ENCODE data around the gene CNTN2.

Gene CNTN2

DNA sequence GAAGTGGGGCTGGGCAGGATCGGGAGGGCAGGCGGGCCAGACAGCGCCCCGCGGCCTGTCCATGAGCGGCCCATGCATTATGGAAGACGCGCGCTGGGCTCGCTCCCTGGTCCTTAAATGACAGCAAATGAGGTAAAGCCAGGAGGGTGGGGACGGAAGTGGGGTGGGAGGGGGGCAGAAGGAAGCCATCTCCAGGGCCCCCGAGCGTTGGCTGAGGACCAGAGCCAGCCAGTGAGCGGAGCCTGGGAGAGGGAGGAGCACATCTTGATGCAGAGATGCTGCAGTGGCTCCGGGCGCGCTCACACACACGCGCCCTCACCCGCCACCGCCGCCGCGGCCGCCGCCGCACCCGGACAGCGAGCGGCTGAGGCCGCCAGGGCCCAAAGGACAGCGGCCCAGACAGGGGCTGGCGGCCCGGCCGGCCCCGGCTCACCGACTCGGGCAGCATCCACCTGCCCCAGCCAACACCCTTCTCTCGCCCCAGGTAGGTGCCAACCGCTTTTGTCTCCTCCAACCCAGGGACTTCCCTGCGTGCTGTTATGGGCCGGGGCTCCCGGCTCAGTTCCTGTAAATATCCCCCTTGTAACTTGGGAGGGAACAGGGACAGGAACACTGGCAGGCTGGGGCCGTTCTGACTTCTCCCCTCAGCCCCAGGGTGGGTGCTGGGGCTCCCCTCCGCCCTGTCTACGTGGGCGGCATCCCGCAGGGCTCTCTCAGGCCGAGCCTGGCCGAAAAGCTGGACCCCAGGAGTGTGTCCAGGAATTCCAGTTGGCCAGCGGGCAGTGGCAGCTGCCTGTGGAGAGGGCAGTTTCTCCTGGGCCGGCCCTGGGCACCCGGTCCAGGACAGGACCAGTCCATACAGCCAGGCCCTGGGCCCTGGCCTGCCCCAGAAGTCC is at the start of gene CNTN2:
TSS of gene CNTN2 (plus strand) at position 302 of the 896 bp plus-strand sequence. CDS start 9,974 bp downstream, outside the sequence.
- H3K4me3 ChIP-seq (ENCODE audit: low read depth, low read length), result no peak within 1 kb of the TSS
- TF ChIP-seq, protein P1, sequence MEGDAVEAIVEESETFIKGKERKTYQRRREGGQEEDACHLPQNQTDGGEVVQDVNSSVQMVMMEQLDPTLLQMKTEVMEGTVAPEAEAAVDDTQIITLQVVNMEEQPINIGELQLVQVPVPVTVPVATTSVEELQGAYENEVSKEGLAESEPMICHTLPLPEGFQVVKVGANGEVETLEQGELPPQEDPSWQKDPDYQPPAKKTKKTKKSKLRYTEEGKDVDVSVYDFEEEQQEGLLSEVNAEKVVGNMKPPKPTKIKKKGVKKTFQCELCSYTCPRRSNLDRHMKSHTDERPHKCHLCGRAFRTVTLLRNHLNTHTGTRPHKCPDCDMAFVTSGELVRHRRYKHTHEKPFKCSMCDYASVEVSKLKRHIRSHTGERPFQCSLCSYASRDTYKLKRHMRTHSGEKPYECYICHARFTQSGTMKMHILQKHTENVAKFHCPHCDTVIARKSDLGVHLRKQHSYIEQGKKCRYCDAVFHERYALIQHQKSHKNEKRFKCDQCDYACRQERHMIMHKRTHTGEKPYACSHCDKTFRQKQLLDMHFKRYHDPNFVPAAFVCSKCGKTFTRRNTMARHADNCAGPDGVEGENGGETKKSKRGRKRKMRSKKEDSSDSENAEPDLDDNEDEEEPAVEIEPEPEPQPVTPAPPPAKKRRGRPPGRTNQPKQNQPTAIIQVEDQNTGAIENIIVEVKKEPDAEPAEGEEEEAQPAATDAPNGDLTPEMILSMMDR (IDR thresholded peaks at IDR 0.05; ENCODE audit: borderline replicate concordance, insufficient read depth, low read depth, low read length), result no peak

- TF ChIP-seq, protein P1 (IDR thresholded peaks at IDR 0.05; ENCODE audit: borderline replicate concordance, insufficient read depth, low read depth, low read length), result no peak
Observed at GRCh38 chr1:204994086-204994862, 48.7 kb upstream of the CNTN2 start.

GRCh38 chr1:204996981-204997380 is 46.0 kb upstream of the CNTN2 start:
- H3K4me3 ChIP-seq (ENCODE audit: low read depth, low read length), result no peak overlapping the region
- TF ChIP-seq, protein P1 (IDR thresholded peaks at IDR 0.05; ENCODE audit: borderline replicate concordance, insufficient read depth, low read depth, low read length), result no peak

More at GRCh38 chr1:204994086-204994862, 48.7 kb upstream of the CNTN2 start:
- H3K4me3 ChIP-seq (ENCODE audit: low read depth, low read length), result no peak overlapping the region

DNA sequence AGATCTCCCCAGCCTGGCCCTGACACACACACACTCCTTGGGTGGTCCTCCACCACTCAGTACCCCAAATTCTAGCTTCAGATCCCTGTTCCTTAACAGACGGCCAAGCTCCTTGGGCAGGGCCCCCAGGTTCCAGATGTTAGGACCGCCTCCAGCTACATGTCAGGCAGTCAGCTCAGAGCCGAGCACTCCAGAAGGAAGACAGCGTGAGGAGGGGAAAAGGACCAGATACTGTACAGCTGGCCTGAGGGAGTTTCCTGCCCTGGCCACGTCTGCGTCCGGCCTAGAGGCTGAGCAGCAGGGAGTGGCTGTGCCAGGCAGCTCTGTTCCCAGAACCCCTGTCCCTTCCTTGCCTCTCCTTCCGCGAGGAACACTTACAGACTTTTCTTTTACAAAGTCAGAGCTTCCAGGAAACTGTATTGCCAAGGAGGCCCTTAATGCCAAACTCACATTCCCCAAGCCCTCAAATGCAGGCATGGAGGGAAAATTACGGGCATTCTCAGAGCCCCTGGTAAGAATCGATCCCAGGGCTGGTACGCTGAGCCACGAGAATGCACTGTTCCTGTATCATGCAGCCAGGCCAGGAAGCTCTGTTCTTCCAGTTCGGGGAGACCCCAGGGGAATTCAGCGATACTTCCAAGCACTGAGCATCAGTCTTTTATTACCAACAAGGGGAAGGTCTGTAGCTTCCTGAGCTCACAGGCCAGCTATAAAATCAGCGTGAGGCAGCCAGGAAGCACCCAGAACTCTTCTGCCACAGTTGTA is 45.2 kb upstream of the CNTN2 start:
- no peak overlapping the region for H3K4me3 ChIP-seq (ENCODE audit: low read depth, low read length)
- TF ChIP-seq, protein P1 (IDR thresholded peaks at IDR 0.05; ENCODE audit: borderline replicate concordance, insufficient read depth, low read depth, low read length), result no peak

- no peak overlapping the region for H3K4me3 ChIP-seq (ENCODE audit: low read depth, low read length)
- TF ChIP-seq, protein P1 (IDR thresholded peaks at IDR 0.05; ENCODE audit: borderline replicate concordance, insufficient read depth, low read depth, low read length), result no peak
Observed at GRCh38 chr1:205001162-205001561, 41.9 kb upstream of the CNTN2 start.

GRCh38 chr1:205002705-205003104 is 40.3 kb upstream of the CNTN2 start:
- TF ChIP-seq, protein P1 (IDR thresholded peaks at IDR 0.05; ENCODE audit: borderline replicate concordance, insufficient read depth, low read depth, low read length), result no peak
- H3K4me3 ChIP-seq (ENCODE audit: low read depth, low read length), result no peak overlapping the region

All from GM12875 (cell line).